Measurements from ENCODE around the gene APBB2.

Gene APBB2

GRCh38 chr4:40916880-40917279 lies 297.5 kb downstream of the APBB2 start:
- no peak overlapping the region for H3K27ac ChIP-seq
- H3K4me1 ChIP-seq (ENCODE audit: control insufficient read depth in 1 of 2, insufficient read depth in 1 of 2, low read depth in 1 of 2, low read length in 1 of 2): no peaks in the 10 kb centered on the region
- no peaks in the 10 kb centered on the region for H3K9me3 ChIP-seq
- no peaks in the 10 kb centered on the region for H3K36me3 ChIP-seq
- no peak for TF ChIP-seq CTCF (IDR thresholded peaks at IDR 0.05)
- H3K4me3 ChIP-seq (ENCODE audit: low read depth in 1 of 2, low read length in 1 of 2): no peak overlapping the region
- no peaks in the 10 kb centered on the region for H3K27me3 ChIP-seq

GRCh38 chr4:40916218-40916555 lies 298.2 kb downstream of the APBB2 start:
- Histone ChIP-seq H3K9me3 (no peaks in the 10 kb centered on the region), H3K4me1 (ENCODE audit: control insufficient read depth in 1 of 2, insufficient read depth in 1 of 2, low read depth in 1 of 2, low read length in 1 of 2) (no peaks in the 10 kb centered on the region), H3K27ac (no peak overlapping the region), H3K4me3 (ENCODE audit: low read depth in 1 of 2, low read length in 1 of 2) (no peak overlapping the region), H3K27me3 (no peaks in the 10 kb centered on the region), H3K36me3 (no peaks in the 10 kb centered on the region)
- TF ChIP-seq CTCF (IDR thresholded peaks at IDR 0.05): no peak

- Histone ChIP-seq H3K4me1 (ENCODE audit: control insufficient read depth in 1 of 2, insufficient read depth in 1 of 2, low read depth in 1 of 2, low read length in 1 of 2) (no peaks in the 10 kb centered on the region), H3K9me3 (no peaks in the 10 kb centered on the region), H3K36me3 (no peaks in the 10 kb centered on the region), H3K27ac (no peak overlapping the region), H3K4me3 (ENCODE audit: low read depth in 1 of 2, low read length in 1 of 2) (no peak overlapping the region), H3K27me3 (no peaks in the 10 kb centered on the region)
- TF ChIP-seq CTCF (IDR thresholded peaks at IDR 0.05): no peak
These were observed 298.8 kb downstream of the APBB2 start for GRCh38 chr4:40915318-40916217.

GRCh38 chr4:40912460-40913184 lies 301.7 kb downstream of the APBB2 start:
- Histone ChIP-seq H3K4me1 (ENCODE audit: control insufficient read depth in 1 of 2, insufficient read depth in 1 of 2, low read depth in 1 of 2, low read length in 1 of 2) (no peaks in the 10 kb centered on the region), H3K27ac (no peak overlapping the region), H3K27me3 (no peaks in the 10 kb centered on the region), H3K4me3 (ENCODE audit: low read depth in 1 of 2, low read length in 1 of 2) (no peak overlapping the region), H3K9me3 (no peaks in the 10 kb centered on the region), H3K36me3 (no peaks in the 10 kb centered on the region)
- no peak for TF ChIP-seq CTCF (IDR thresholded peaks at IDR 0.05)

- no peak for TF ChIP-seq CTCF (IDR thresholded peaks at IDR 0.05)
These were observed 303.6 kb downstream of the APBB2 start for GRCh38 chr4:40910706-40911105.

More at GRCh38 chr4:40910706-40911105, 303.6 kb downstream of the APBB2 start:
- Histone ChIP-seq H3K36me3 (no peaks in the 10 kb centered on the region), H3K4me1 (ENCODE audit: control insufficient read depth in 1 of 2, insufficient read depth in 1 of 2, low read depth in 1 of 2, low read length in 1 of 2) (no peaks in the 10 kb centered on the region), H3K27ac (no peak overlapping the region), H3K4me3 (ENCODE audit: low read depth in 1 of 2, low read length in 1 of 2) (no peak overlapping the region), H3K9me3 (no peaks in the 10 kb centered on the region), H3K27me3 (no peaks in the 10 kb centered on the region)

Data from neutrophil (primary cell).